SK-N-SH (cell line): ENCODE data around the gene TMEM106C. TPM values are rescaled to one million over a fixed set of nuclear protein-coding genes. Genes with fewer than 3 reads are reported as not detected.
A peak's percentile ranks its signal among the peaks of the same experiment; 100 is the strongest.

Experiments
- CTCF ChIA-PET: fragments of 300-600, 350-600 bp; formaldehyde crosslinking; extraction: SDS; loops from one replicate; lab custom pipeline; 2021; lab: Yijun Ruan, JAX
- POLR2A ChIA-PET: fragments of 350-600 bp; sonication (Branson Sonifier 250); formaldehyde crosslinking; extraction: SDS; loops from one replicate; lab custom pipeline; 2020; ENCODE audit warnings: antibody characterized with exemption, inconsistent platforms; lab: Yijun Ruan, JAX
- DNase-seq: peaks from one replicate; pipeline ENCODE4 v3.0.0; 2012
- H2AFZ ChIP-seq: fragments of 200-600 bp; sonication (generic); 2 replicates; pipeline ENCODE4 v1.8.1; 2016; ENCODE audit warnings: antibody characterized with exemption, mild to moderate bottlenecking, low read depth
- H3F3A ChIP-seq: fragments of 200-600 bp; sonication (generic); replicated peaks from 2 replicates; pipeline ENCODE3; 2016; ENCODE audit warnings: antibody characterized with exemption, mild to moderate bottlenecking; ENCODE audit not compliant: insufficient read depth
- H3K27ac ChIP-seq, 2 experiments: fragments of 200-500 bp in 1 of 2; fragments of 200-600 bp in 1 of 2; sonication (Bioruptor generic) in 1 of 2; sonication (generic), shearing (Covaris generic) in 1 of 2; 2 replicates each; pipeline versions ENCODE4 v1.5.1 to v1.6.1; 2014 to 2016; ENCODE audit warnings: low read depth in 2 of 2, inconsistent platforms in 1 of 2, low read length in 1 of 2, mild to moderate bottlenecking in 1 of 2, mixed read lengths in 1 of 2
- H3K27me3 ChIP-seq: fragments of 200-600 bp; sonication (generic), shearing (Covaris generic); 2 replicates; pipeline ENCODE4 v1.6.1; 2016; ENCODE audit warnings: mixed run types; ENCODE audit not compliant: insufficient read depth
- H3K36me3 ChIP-seq, 2 experiments: fragments of 200-500 bp in 1 of 2; fragments of 200-600 bp in 1 of 2; sonication (Bioruptor generic) in 1 of 2; sonication (generic) in 1 of 2; replicated peaks in 1 of 2; 2 replicates each; pipeline versions ENCODE3 to v1.5.1; 2014 to 2016; ENCODE audit warnings: low read length in 1 of 2, mild to moderate bottlenecking in 1 of 2; ENCODE audit not compliant: insufficient read depth in 2 of 2, control insufficient read depth in 1 of 2
- H3K4me1 ChIP-seq, 2 experiments: fragments of 200-500 bp in 1 of 2; fragments of 200-600 bp in 1 of 2; sonication (Bioruptor generic) in 1 of 2; sonication (generic), shearing (Covaris generic) in 1 of 2; 2 replicates each; pipeline versions ENCODE4 v1.5.1 to v1.6.1; 2014 to 2016; ENCODE audit warnings: low read depth in 1 of 2, low read length in 1 of 2, mixed run types in 1 of 2; ENCODE audit not compliant: insufficient read depth in 2 of 2, control insufficient read depth in 1 of 2
- H3K4me2 ChIP-seq: fragments of 200-600 bp; sonication (generic), shearing (Covaris generic); 2 replicates; pipeline ENCODE4 v1.6.1; 2017; ENCODE audit warnings: mixed run types
- H3K4me3 ChIP-seq, 2 experiments: fragments of 200-500 bp in 1 of 2; fragments of 200-600 bp in 1 of 2; sonication (Bioruptor generic) in 1 of 2; sonication (generic), shearing (Covaris generic) in 1 of 2; 2 replicates each; pipeline versions ENCODE4 v1.5.1 to v1.8.1; 2014 to 2016; ENCODE audit warnings: low read depth in 2 of 2, inconsistent platforms in 1 of 2, low read length in 1 of 2, mild to moderate bottlenecking in 1 of 2, mixed read lengths in 1 of 2, moderate library complexity in 1 of 2
- H3K79me2 ChIP-seq: fragments of 200-600 bp; sonication (generic); 2 replicates; pipeline ENCODE4 v1.8.1; 2017; ENCODE audit warnings: mild to moderate bottlenecking; ENCODE audit not compliant: insufficient read depth
- H3K9ac ChIP-seq: fragments of 200-600 bp; sonication (generic); 2 replicates; pipeline ENCODE4 v1.6.1; 2017; ENCODE audit warnings: mixed run types
- H3K9me2 ChIP-seq: fragments of 200-600 bp; sonication (generic); 2 replicates; pipeline ENCODE4 v1.6.1; 2017; ENCODE audit warnings: mixed run types
- H3K9me3 ChIP-seq: fragments of 200-600 bp; sonication (generic); 2 replicates; pipeline ENCODE4 v1.6.1; 2017; ENCODE audit warnings: mixed run types, mild to moderate bottlenecking, moderate library complexity
- H4K20me1 ChIP-seq: fragments of 200-600 bp; sonication (generic); 2 replicates; pipeline ENCODE4 v1.6.1; 2017; ENCODE audit warnings: mild to moderate bottlenecking, mixed run types; ENCODE audit not compliant: insufficient read depth
- CTCF ChIP-seq: fragments of 200-600 bp; sonication (generic); IDR thresholded peaks from 2 replicates; pipeline ENCODE4 v1.6.1; 2017; ENCODE audit warnings: antibody characterized with exemption, mild to moderate bottlenecking, moderate library complexity
- ELF1 ChIP-seq: IDR thresholded peaks from 2 replicates; pipeline ENCODE4 v1.4.0; 2012
- EP300 ChIP-seq, 2 experiments: IDR thresholded peaks; 2 replicates each; pipeline versions ENCODE4 v1.4.0 to v1.6.1; 2012; ENCODE audit warnings: borderline replicate concordance in 1 of 2, low read depth in 1 of 2, low read length in 1 of 2
- EZH2phosphoT487 ChIP-seq: fragments of 200-600 bp; sonication (generic); IDR thresholded peaks from 2 replicates; pipeline ENCODE4 v1.6.1; 2017; ENCODE audit warnings: low read depth, mixed run types, mild to moderate bottlenecking, antibody characterized with exemption, moderate library complexity, borderline replicate concordance
- FOXJ3 ChIP-seq: sonication (generic); formaldehyde crosslinking; IDR thresholded peaks from 2 replicates; pipeline ENCODE4 v1.5.1; 2020; ENCODE audit warnings: mild to moderate bottlenecking, missing genetic modification reagents
- FOXM1 ChIP-seq: IDR thresholded peaks from 2 replicates; pipeline ENCODE4 v1.4.0; 2012; ENCODE audit warnings: low read depth, mild to moderate bottlenecking
- GABPA ChIP-seq: IDR thresholded peaks from 2 replicates; pipeline ENCODE4 v1.4.0; 2012; ENCODE audit warnings: low read depth, mild to moderate bottlenecking
- MAX ChIP-seq: IDR thresholded peaks from 2 replicates; pipeline ENCODE4 v1.4.0; 2012; ENCODE audit warnings: low read depth
- MXI1 ChIP-seq: IDR thresholded peaks from 2 replicates; pipeline ENCODE4 v1.6.1; 2012; ENCODE audit warnings: mild to moderate bottlenecking, low read depth, low read length, improper control_type of control experiment
- PBX3 ChIP-seq: IDR thresholded peaks from 2 replicates; pipeline ENCODE4; 2012
- POLR2AphosphoS5 ChIP-seq: IDR thresholded peaks from 2 replicates; pipeline ENCODE4 v1.6.1; 2012; ENCODE audit warnings: low read depth, low read length
- RAD21 ChIP-seq: IDR thresholded peaks from 2 replicates; pipeline ENCODE4 v1.6.1; 2012; ENCODE audit warnings: mild to moderate bottlenecking, low read length
- RCOR1 ChIP-seq: fragments of 150-350 bp; IDR thresholded peaks from 2 replicates; pipeline ENCODE4 v1.6.1; 2017; ENCODE audit warnings: antibody characterized with exemption, low read length
- REST ChIP-seq: IDR thresholded peaks from 2 replicates; pipeline ENCODE4 v1.6.1; 2012; ENCODE audit warnings: mild to moderate bottlenecking, low read depth, low read length, moderate library complexity
- RFX5 ChIP-seq: IDR thresholded peaks from 2 replicates; pipeline ENCODE4 v1.6.1; 2012; ENCODE audit warnings: mild to moderate bottlenecking, improper control_type of control experiment, low read length
- SIN3A ChIP-seq: IDR thresholded peaks from 2 replicates; pipeline ENCODE4 v1.6.1; 2012; ENCODE audit warnings: low read depth, mild to moderate bottlenecking, low read length, moderate library complexity, borderline replicate concordance
- SMC3 ChIP-seq: IDR thresholded peaks from 2 replicates; pipeline ENCODE4 v1.6.1; 2012; ENCODE audit warnings: low read depth, low read length, improper control_type of control experiment
- TCF12 ChIP-seq: IDR thresholded peaks from 2 replicates; pipeline ENCODE4 v1.4.0; 2012
- WGBS: methylation state at CpG from one replicate; pipeline ENCODE4 v1.1.6; 2017; ENCODE audit warnings: low lambda C conversion rate; 5-methylcytosine and 5-hydroxymethylcytosine counted together
- polyA plus RNA-seq, 3 experiments: library from polyadenylated mRNA; depleted of rRNA; stranded (reverse); fragments of >200 nt; gene quantifications; 2 replicates each; pipeline ENCODE4 v1.2.3, GENCODE V29; 2012

Gene TMEM106C
- polyA plus RNA-seq, 1 of the 3 experiments (the other 2 are of a cell fraction) = 133 TPM

GRCh38 chr12:47949441-47950341, 13.7 kb upstream of the TMEM106C start:
- CTCF ChIA-PET = interaction anchor here (0.5 to 7.1 kb wide), 56 partner anchors 9 to 672 kb away, joined by 3 to 89 read pairs (median 4); partner anchors contain the start of genes TMEM106C and VDR
- POLR2A ChIA-PET = no interaction called here
- no peak overlapping the region for H3K4me2 ChIP-seq
- H3K9me2 ChIP-seq = no peaks in the 10 kb centered on the region
- H3K4me3 ChIP-seq = no peak overlapping the region
- peaks cover 0 to 15% of the 10 kb centered on the region in 2 experiments; a peak in 1 of 4 replicates for H3K4me1 ChIP-seq
- WGBS = 60% methylated on average over 29 of the region's 32 CpGs
- no peaks in the 10 kb centered on the region for H3K9me3 ChIP-seq
- peaks cover 5% of the 10 kb centered on the region; the same call in 1 of the 2 replicates for H3K27me3 ChIP-seq
- no peaks in the 10 kb centered on the region for H4K20me1 ChIP-seq
- TF ChIP-seq MAX = no peak
- TF ChIP-seq SMC3 = peak; percentile 89
- no peak for TF ChIP-seq RCOR1
- peak; percentile 88 for TF ChIP-seq CTCF
- TF ChIP-seq MXI1 = no peak
- TF ChIP-seq SIN3A = no peak
- TF ChIP-seq POLR2AphosphoS5 = no peak
- TF ChIP-seq GABPA = no peak
- no peak for TF ChIP-seq EP300 (IDR thresholded peaks at IDR 0.05; ENCODE audit: borderline replicate concordance in 1 of 2, low read depth in 1 of 2, low read length in 1 of 2)
- TF ChIP-seq PBX3 = no peak
- no peak for TF ChIP-seq RFX5
- TF ChIP-seq EZH2phosphoT487 = no peak
- TF ChIP-seq TCF12 = no peak
- no peak for TF ChIP-seq FOXJ3 (CRISPR knock-in tag)
- TF ChIP-seq FOXM1 = no peak
- no peak for TF ChIP-seq ELF1
- TF ChIP-seq REST = no peak
- TF ChIP-seq RAD21 = peak; percentile 83
- no peak overlapping the region for H3K27ac ChIP-seq
- peak overlapping the region; percentile 16; the same call in 1 of the 2 replicates for H2AFZ ChIP-seq
- H3F3A ChIP-seq = no peaks in the 10 kb centered on the region
- no peak overlapping the region for H3K9ac ChIP-seq
- peak; percentile 90 for DNase-seq
- no peaks in the 10 kb centered on the region for H3K36me3 ChIP-seq
- no peaks in the 10 kb centered on the region for H3K79me2 ChIP-seq
